ENCODE measurements around the gene NUP58.

Gene NUP58, protein sequence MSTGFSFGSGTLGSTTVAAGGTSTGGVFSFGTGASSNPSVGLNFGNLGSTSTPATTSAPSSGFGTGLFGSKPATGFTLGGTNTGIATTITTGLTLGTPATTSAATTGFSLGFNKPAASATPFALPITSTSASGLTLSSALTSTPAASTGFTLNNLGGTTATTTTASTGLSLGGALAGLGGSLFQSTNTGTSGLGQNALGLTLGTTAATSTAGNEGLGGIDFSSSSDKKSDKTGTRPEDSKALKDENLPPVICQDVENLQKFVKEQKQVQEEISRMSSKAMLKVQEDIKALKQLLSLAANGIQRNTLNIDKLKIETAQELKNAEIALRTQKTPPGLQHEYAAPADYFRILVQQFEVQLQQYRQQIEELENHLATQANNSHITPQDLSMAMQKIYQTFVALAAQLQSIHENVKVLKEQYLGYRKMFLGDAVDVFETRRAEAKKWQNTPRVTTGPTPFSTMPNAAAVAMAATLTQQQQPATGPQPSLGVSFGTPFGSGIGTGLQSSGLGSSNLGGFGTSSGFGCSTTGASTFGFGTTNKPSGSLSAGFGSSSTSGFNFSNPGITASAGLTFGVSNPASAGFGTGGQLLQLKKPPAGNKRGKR
- 88.9 to 99.7 reads per million in 2 donors for total RNA-seq

DNA sequence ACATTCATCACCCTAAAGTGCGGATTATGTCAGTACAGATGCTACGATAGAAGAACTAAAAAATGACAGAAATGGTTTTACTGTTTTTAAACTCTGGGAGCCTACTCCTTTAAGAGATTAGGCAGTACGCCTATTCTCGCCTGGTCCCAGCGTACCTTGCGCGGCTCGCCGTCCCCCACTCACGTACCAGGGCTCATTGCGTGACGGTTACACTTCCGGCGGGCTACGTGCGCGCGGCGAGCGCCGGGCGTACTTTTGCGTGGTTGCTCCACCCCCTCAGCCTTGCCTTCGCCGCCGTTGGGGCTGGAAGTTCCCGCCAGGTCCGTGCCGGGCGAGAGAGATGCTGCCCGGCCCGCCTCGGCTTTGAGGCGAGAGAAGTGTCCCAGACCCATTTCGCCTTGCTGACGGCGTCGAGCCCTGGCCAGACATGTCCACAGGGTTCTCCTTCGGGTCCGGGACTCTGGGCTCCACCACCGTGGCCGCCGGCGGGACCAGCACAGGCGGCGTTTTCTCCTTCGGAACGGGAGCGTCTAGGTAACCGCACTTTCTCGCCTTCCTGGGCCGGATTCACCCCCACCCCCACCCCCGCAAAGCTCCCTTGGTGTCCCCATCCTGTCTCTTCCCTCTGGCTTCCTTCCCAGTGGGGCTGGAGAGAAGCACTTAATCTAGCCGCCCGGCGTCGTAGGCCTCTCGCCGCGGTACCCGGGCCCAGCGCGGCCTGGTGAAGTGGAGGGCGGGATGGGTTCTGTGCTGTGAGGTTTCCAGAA, at the start of gene NUP58:
Gene NUP58, plus strand, starts transcription at position 279 of the 767 bp plus-strand sequence. Its CDS starts 149 bp downstream, at position 428.
- DNase-seq: peak; percentile 93

DNA sequence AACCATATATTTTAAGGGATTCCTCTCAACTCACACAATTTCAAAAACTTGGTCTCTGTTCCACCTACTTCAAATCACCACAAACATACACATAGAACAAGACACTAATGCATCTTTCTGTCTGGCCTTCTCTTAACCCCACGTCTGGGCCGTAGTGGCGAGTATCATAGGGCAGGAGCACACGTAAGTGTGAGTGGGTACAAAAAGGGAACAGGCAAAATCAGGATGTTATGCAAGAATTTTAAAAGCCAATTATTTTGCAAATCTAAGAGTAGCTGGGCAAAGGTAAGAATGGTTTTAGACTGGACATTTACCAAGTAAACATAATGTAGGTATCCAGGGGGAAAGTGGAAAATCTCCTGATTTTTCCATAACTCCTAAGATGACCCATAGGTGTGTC, 49.2 kb upstream of the NUP58 start:
- no peak for DNase-seq

DNA sequence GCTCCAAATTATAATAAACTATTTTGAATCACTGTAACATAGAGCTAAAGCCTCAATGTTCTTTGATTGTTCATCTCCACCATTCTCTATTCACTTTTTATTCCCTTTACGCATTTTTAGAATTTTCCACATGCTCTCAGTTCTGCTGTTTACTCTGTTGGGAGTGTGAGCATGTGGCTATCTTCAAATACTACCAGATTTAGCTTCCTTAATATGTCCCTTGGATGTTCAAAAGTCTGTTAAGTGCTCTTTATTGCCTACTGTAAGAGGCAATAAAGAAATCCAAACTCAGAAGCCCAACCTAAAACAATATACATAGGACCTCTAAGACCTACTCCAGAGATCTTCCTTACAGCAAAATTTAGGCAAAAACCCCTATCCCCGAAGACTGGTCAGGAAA, 48.7 kb upstream of the NUP58 start:
- DNase-seq: no peak

DNA sequence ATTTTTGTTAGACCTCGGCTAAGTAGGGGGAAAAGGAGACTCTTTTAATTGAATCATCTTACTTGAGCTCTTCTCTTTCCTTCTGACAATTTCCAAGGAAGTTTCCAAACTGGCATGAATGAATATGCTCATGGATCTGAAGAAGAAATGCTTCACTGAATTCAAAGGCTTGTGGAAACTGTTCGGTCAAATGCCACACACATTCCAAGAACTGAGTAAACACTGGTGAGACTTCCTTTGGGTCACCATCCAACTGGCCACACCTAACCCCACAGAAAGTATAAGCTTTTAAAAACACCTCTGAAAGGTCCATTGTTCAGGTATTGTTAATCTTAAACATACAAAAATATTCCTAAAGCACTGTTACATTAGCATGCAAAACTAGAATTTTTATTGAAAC, 47.7 kb upstream of the NUP58 start:
- DNase-seq: no peak

DNA sequence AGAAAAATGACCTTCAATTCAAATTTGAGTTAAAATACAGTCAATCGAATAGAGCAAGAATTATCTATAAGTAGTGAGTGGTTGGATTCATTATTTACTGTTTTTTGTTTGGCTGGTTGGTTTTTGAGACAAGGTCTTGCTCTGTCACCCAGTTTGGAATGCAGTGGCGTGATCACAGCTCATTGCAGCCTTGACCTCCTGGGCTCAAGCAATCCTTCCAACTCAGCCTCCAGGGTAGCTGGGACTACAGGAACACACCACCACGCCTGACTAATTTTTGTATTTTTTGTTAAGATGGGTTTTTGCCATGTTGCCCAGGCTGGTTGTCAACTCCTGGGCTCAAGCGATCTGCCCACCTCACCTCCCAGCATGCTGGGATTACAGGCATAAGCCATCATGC, 39.2 kb upstream of the NUP58 start:
- DNase-seq: no peak

DNA sequence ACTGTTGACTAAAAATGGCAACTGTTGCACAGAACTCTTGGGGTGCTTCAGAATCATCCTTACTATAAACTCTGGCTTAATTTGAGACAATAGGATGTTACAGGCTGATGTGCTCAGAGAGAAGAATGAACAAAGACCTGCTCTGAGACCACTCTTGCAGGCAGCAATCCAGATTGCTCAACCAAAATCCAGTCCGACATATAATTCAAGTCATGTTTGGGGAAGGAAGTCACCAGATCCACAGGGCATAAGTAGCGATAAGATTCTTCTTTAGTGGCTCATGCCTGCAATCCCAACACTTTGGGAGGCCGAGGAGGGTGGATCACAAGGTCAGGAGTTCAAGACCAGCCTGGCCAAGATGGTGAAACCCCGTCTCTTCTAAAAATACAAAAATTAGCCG, 34.7 kb upstream of the NUP58 start:
- no peak for DNase-seq

DNA sequence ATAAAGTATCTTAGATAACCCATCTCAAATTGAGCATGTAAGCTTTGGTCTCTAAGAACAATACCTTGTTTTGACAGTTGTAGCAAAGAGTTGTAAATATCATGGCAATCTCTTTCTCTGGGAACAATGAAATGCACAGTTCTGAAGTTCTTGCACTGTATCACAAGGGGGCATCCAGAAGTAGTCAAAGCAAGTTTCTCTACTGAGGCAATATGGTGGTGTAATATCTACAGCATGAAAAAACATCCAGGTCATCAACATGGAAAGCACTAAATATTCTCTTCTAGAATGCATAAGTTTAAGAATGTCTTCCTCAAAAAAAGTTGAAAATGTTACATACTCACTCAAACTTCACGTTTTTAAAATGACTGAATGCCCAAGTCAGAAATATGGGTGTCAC, 33.7 kb upstream of the NUP58 start:
- no peak for DNase-seq

DNA sequence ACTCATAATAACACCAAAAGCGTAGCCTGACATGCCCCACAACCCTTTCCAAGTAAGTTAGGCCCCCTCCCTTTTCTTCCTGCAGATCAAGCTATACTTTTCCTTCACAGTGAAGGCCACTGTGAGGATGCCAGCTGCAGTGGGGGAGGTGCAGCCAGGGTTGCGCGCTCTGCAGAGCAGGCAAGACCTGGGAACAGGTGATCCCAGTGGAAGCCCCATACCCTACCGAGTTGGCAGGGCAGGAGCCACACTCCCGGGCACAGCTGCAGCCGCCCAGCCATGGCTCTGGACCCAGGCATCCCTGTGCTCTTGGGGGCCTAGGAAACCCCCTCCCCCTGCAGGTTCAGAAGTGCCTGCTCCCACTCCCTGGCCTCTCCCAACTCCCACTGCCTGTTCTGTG, 32.9 kb upstream of the NUP58 start:
- DNase-seq: no peak

DNA sequence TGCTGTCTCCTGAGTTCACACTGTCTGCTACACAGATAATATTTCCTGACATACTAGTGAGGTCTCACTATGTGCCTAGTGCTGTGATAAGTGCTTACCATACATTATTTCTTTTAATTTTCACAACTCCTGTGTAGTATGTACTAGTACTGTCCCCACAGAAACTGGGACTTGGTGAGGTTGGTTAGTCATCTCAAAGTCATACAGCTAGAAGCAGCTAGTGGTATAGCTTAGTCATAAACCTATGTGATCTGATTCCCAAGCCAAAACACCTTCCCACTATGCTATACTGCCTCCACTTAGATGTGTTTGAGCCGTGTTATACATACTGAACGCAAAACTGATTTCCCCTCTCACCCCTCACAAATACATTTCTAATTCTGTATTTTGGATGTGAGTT, 24.7 kb upstream of the NUP58 start:
- no peak for DNase-seq

DNA sequence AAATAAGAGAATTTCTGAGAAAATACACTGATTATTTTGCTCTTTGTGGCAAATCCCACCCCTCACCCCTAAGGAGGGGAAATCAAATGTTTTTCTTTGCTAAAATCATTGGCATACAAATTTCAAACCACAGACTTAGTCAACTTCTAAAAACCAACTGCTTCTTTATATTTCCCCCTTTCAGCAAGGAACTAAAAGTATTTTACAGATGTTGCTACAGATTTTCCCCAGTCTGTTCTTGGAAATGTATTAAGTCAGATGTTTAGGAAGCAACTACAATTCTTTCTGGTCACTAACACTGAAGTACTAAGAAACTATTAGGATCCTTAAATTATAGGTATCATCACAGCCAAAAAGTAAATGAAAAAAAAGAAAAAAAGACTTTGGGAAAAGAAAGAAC, 21.0 kb upstream of the NUP58 start:
- DNase-seq: no peak

DNA sequence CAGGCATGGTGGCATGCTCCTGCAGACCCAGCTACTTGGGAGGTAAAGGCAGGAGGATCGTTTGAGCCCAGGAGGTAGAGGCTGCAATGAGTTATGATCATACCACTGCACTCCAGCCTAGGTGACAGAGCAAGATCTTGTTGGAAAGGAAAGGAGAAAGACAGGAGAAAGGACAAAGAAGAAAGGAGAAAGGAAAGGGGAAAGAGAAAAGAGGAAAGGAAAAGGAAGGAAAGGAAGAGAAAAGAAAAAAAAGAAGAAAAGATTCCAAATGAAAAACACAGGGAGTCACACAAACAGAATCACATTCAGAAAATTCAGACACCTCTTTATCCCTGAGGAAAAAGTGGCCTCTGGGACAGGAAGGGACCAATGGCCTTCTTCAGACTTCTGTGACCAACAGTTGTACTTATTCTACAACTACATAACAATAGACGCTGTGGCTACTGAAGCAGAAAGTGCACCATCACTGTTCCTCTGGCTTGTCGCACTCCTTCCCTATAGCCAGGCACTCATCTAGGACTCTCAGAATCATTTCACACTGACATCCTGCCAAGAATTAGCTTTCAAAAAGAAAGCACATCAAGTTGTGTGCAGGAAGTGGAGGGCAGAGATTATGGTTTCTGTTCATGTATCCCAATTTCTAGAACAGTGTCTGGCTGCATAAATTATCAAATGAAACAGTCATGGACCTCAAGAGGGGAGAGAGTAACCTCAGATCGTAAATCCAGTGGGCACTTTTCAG, 20.1 kb upstream of the NUP58 start:
- DNase-seq: no peak

DNA sequence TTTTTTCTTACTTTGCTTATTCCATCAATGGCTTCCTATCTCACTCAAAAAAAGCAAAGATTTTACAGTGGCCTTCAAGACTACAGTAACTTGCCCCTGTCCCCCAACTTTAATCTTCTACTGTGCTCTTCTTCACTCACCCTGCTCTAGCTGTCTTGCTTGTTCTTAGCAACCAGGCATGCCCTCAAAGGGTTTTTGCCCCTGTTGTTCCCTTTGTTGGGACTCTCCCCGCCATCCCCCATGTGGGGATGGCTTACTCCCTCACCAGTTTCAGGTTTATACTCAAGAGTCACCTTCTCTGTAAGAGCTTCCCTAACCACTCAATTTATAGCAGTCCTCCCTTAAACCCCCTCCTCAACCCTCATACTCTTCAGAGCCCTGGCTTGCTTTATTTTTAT, 19.5 kb upstream of the NUP58 start:
- no peak for DNase-seq

DNA sequence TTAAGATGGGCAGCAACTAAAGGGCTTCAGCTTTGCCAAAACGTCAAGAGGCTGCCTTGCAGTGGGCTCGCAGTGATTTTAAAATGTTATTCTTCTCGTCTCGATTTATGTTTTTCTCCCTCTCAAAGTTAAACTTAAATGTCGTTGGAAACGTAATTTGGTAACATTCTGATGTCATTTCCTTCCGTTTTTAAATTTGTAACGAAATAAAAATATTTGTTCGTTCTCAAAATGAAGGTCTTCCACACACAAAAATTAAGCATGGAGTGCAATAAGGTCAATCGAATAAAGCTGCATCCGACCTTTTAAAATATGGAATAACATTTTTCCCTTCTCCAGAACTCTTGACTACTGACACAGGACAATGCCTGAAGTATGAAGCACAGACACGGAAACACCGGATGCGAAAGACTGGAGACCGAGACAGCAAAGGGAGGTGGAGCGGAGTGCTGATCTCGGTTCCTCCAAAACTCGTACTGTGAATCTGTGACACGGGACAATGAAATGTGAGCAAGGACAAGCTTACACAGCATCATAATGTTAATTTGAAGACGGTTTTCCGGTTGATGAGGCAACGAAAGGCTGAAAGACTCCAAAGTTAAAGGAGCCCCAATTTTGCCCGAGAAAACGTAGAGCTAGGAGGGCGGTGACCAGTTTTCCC, 15.0 kb upstream of the NUP58 start:
- DNase-seq: no peak

DNA sequence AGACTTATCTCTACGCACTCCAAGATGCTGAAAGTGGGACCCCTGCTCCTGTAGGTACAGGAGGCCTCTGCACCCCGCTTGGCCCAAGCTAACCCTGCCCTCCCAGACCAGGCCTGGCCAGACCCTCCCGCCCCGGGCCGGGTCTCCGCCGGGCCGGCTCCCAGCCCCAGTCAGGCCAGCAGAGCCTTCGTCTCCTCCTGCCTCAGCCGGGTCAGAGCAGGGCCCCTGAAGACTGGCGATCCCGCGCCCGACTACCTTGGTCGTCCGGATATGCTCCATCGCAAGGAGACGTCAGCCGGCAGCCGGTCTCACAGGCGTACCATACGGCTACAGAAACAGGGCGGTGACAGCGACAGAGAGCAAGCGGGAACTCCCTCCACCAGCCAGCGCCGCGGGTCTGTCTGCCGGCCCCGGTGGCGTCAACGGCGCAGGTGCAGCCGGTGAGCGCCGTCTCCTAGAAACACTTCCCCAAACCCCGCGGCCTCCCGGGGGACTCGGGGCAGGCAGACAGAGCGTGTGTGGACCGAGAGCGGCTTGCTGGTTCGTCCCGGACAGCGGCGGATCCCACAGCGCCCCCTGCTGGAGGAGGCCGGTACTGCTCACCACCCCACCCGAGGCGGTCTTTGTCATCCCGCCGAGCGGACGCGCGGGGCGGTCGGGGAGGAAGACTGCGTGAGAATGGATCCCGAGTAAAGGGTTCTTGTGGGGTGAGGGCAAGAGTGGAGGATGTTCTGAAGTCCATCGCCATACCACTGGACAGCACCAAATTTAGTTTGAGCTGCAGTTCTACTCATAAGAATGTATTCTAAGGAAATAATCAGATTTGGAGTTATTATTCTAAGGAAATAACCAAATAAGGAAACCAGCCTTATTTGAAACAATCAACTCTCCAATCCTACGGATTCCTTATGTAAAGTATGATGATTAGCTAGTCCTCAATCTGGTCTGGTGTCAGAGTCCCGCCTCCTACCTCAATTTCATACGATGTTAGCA, 14.2 kb upstream of the NUP58 start, which contains the start of gene MTMR6:
Gene MTMR6, minus strand, starts transcription at position 520 of the 993 bp plus-strand sequence. Its CDS starts 241 bp downstream, at position 279.
- peak; percentile 89 for DNase-seq

DNA sequence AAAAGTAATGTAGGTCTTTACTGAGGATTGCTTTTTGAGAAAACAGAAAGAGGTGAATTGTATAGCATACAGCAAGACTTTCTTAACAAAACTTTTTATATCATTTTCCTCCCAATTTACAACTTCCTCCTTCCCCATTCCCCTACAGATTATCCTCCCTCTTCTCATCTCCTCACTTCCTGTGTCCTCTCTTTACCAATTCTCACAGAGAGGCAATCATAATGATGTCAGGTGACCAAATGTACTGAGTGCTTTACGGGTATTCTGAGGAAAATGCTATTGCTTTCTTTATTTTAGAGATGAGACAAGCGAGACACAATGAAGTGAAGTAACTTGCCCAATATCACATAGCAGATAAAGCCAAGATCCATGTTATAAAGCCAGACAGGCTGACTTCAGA, 12.5 kb upstream of the NUP58 start:
- DNase-seq: no peak

DNA sequence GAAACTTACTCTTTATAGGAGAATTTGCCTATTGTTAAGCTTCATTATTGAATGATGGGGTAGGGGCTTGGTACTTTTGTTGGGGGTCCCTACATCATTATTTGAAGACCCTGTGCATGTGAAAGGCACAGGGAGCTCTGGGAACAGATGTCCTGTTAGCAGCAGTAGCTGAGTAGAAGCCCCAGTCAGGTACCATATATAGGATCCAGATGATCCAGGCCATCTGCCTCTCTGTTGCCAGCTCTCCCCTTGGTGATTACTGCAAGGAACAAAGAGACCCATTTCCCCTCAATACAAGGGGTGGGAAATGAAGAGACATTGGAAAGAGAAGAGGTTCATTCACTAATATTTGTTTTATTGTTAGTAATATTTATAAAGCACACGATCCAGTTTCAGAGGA, 9.7 kb upstream of the NUP58 start:
- DNase-seq: no peak

DNA sequence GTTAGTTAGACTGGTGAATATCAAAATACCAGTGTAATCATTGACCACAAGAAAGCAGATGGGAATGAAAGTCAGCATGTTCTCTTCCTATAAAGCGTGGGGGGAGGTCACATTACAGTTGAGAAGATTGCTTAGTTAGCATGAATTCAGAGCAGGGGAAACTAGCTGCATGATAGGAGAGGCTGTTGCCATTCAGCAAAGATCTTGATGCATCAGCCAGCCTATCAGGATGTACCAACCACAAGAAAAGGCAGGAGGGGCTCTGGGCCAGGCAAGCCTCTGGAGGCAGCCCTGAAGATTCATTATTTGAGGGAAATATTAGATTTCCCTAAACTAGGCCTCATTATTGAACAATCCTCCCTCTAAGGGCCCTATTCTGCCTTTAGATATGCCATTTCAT, 9.1 kb upstream of the NUP58 start:
- no peak for DNase-seq

DNA sequence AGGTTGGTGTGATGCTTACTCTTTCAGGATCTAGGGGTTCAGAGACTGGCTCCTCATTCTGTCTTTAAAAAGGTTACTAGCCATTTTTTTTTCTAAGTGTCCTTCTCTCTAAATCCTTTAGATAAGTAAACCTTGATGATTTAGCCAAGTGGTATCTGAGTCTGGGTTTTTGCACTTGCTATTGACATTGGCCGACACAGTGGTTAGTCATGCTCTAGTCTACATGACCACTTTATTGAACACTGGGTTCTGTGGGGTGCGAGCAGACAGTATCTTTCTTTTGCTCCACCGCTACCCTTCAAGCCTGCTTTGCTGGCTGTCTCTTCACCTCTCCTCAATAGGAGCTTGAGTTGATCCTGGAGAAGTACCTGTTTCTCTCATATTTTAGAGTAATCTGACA, 6.2 kb upstream of the NUP58 start:
- DNase-seq: no peak

DNA sequence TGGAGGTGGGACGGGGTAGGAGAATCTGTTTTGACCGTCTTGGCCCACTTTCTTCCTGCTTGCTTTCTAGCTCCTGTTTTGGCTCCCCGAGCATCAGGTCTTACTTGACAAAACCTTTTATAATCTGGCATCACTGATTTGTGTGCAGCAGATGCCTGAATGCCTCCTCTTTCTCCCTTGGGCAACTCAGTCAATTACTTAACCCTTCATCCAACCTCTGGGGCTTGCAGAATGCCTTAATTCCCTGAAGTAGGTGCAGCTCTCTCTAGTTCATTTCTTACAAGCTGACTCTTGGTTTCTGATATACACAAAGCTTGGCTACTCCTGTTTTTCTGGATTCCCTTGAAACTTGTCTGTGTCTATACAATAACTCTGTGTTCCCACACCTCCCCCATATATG, 5.7 kb upstream of the NUP58 start:
- no peak for DNase-seq

DNA sequence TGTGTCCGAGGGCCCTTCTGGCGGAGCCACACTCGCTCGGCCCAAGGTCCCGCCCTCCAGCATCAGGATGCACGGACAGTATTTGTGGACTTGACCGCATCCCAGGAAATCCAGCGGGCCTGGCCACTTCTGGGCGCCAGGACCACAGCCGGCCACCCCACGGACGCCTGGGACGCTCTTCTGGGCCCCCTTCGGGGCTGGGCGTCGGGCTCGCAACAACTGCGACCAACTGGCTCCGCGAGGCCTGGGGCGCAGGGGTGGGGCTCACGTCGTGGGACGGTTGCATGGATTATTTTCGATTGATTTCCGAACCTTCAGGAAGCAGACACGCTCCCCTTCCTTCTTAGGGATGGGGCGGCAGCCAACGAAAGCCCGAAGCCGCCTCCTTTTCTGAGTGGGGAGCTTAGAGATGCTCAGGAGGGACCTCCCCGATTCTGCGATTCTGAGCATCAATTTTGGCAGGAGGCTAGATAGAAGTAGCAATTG, 521 bp upstream of the NUP58 start:
- no peak for DNase-seq

DNA sequence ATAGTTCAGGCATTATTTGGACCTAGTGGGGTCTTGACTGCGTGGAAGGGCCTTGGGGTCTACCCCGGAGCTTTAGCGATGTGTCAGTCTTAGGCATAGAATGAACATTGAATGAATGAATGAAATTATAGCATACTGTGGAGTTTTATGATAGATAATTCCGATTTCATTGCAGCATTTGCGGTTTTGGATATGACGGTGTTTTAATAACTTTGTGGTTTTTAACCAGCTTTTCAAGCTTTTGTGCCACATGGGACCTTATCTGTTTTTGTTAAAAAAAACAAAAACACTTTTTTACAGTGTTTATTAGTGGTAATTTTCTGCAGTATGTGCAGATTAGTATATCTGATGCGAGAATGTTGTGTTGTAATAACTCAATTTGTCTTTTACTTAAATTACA, 696 bp downstream of the NUP58 start:
- no peak for DNase-seq

Data from activated gamma-delta T cell (primary cell).